ENCODE results near the gene MYH4. TPM values are rescaled to one million over a fixed set of nuclear protein-coding genes. Genes with fewer than 3 reads are reported as not detected.

The MYH4 gene
- total and polyA plus RNA-seq, 7 donors: 0.06 to 0.54 (median 0.24) TPM; not detected in 1

- H3K27me3 ChIP-seq (ENCODE audit: insufficient read depth in 3 of 3, low read length in 2 of 3): no peaks in the 10 kb centered on the region
- ATAC-seq (no peak), DNase-seq (no peak)
- intact Hi-C loops (cut with DNase I): no loop called here
- H3K4me1 ChIP-seq: no peaks in the 10 kb centered on the region
- H3K36me3 ChIP-seq (ENCODE audit: insufficient read depth in 1 of 2, low read depth in 1 of 2): no peaks in the 10 kb centered on the region
- H3K4me3 ChIP-seq: no peak overlapping the region
- TF ChIP-seq, protein P1, sequence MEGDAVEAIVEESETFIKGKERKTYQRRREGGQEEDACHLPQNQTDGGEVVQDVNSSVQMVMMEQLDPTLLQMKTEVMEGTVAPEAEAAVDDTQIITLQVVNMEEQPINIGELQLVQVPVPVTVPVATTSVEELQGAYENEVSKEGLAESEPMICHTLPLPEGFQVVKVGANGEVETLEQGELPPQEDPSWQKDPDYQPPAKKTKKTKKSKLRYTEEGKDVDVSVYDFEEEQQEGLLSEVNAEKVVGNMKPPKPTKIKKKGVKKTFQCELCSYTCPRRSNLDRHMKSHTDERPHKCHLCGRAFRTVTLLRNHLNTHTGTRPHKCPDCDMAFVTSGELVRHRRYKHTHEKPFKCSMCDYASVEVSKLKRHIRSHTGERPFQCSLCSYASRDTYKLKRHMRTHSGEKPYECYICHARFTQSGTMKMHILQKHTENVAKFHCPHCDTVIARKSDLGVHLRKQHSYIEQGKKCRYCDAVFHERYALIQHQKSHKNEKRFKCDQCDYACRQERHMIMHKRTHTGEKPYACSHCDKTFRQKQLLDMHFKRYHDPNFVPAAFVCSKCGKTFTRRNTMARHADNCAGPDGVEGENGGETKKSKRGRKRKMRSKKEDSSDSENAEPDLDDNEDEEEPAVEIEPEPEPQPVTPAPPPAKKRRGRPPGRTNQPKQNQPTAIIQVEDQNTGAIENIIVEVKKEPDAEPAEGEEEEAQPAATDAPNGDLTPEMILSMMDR (IDR thresholded peaks at IDR 0.05): no peak
- H3K27ac ChIP-seq: no peak overlapping the region
- H3K9me3 ChIP-seq: no peaks in the 10 kb centered on the region
Measured at GRCh38 chr17:10403589-10403988, 65.8 kb downstream of the MYH4 start.

GRCh38 chr17:10398352-10398751 is 71.0 kb downstream of the MYH4 start:
- Histone ChIP-seq H3K27ac (no peak overlapping the region), H3K4me3 (no peak overlapping the region), H3K9me3 (no peaks in the 10 kb centered on the region), H3K27me3 (ENCODE audit: insufficient read depth in 3 of 3, low read length in 2 of 3) (no peaks in the 10 kb centered on the region), H3K4me1 (no peaks in the 10 kb centered on the region), H3K36me3 (ENCODE audit: insufficient read depth in 1 of 2, low read depth in 1 of 2) (no peaks in the 10 kb centered on the region)
- DNase-seq: no peak
- intact Hi-C loops (cut with DNase I): loop anchor here in 1 of 2 donors (10.0 kb wide), 1 partner anchor 76 kb away; no protein-coding TSS in a partner anchor
- WGBS, 3 donors: 89 to 94% (median 91%) methylated on average over 9 of the region's 9 CpGs
- no peak for ATAC-seq
- TF ChIP-seq, protein P1 (IDR thresholded peaks at IDR 0.05): no peak

GRCh38 chr17:10396524-10397163 is 72.7 kb downstream of the MYH4 start:
- intact Hi-C loops (cut with DNase I): loop anchor here in 1 of 2 donors (10.0 kb wide), 1 partner anchor 78 kb away; no protein-coding TSS in a partner anchor
- TF ChIP-seq, protein P1 (IDR thresholded peaks at IDR 0.05): no peak
- ATAC-seq (no peak), DNase-seq (no peak)
- Histone ChIP-seq H3K27me3 (ENCODE audit: insufficient read depth in 3 of 3, low read length in 2 of 3) (no peaks in the 10 kb centered on the region), H3K9me3 (no peaks in the 10 kb centered on the region), H3K4me3 (no peak overlapping the region), H3K4me1 (no peaks in the 10 kb centered on the region), H3K36me3 (ENCODE audit: insufficient read depth in 1 of 2, low read depth in 1 of 2) (no peaks in the 10 kb centered on the region), H3K27ac (no peak overlapping the region)
- 80 to 84% (median 82%) methylated on average over 14 of the region's 14 CpGs for WGBS, 3 donors

GRCh38 chr17:10394201-10394887 is 75.0 kb downstream of the MYH4 start:
- no peak for ATAC-seq
- Histone ChIP-seq H3K36me3 (ENCODE audit: insufficient read depth in 1 of 2, low read depth in 1 of 2) (no peaks in the 10 kb centered on the region), H3K9me3 (no peaks in the 10 kb centered on the region), H3K4me1 (no peaks in the 10 kb centered on the region), H3K27ac (no peak overlapping the region), H3K27me3 (ENCODE audit: insufficient read depth in 3 of 3, low read length in 2 of 3) (no peaks in the 10 kb centered on the region), H3K4me3 (no peak overlapping the region)
- TF ChIP-seq, protein P1 (IDR thresholded peaks at IDR 0.05): no peak
- no peak for DNase-seq
- intact Hi-C loops (cut with DNase I): loop anchor here in 1 of 2 donors (10.0 kb wide), 1 partner anchor 80 kb away; no protein-coding TSS in a partner anchor
- WGBS, 3 donors: 79 to 84% (median 81%) methylated on average over 6 of the region's 6 CpGs

Other genes with a start within 250 kb of the MYH4 start
- gene MYH13, start 96.6 kb downstream of the MYH4 start, total RNA-seq: under 1 TPM; 0.07 to 0.11 (median 0.08) TPM
- under 1 TPM; 0.01 to 0.04 (median 0.03) TPM for gene MYH13, start 96.6 kb downstream of the MYH4 start, polyA plus RNA-seq
- gene MYH8, start 47.6 kb downstream of the MYH4 start, total RNA-seq: 10 to 100 TPM in 1 of 4 donors, 1 to 10 TPM in 2, under 1 TPM in 1; 0.32 to 17.3 (median 5.1) TPM
- under 1 TPM; 0.21 to 0.34 (median 0.33) TPM for gene MYH8, start 47.6 kb downstream of the MYH4 start, polyA plus RNA-seq
- 1,000 to 10,000 TPM in 2 of 4 donors, 100 to 1,000 TPM in 2; 166 to 3,329 (median 1,836) TPM for gene MYH1, start 49.0 kb upstream of the MYH4 start, total RNA-seq
- gene MYH1, start 49.0 kb upstream of the MYH4 start, polyA plus RNA-seq: 1,000 to 10,000 TPM in 2 of 3 donors, 10 to 100 TPM in 1; 61.5 to 1,446 (median 1,180) TPM
- over 10,000 TPM in 1 of 4 donors, 1,000 to 10,000 TPM in 3; 1,903 to 20,190 (median 5,841) TPM for gene MYH2, start 80.1 kb upstream of the MYH4 start, total RNA-seq
- 100 to 1,000 TPM; 263 to 809 (median 306) TPM for gene MYH2, start 80.1 kb upstream of the MYH4 start, polyA plus RNA-seq
- gene MYH3, start 187.8 kb upstream of the MYH4 start, total RNA-seq: 100 to 1,000 TPM in 1 of 4 donors, 10 to 100 TPM in 1, 1 to 10 TPM in 2; 5.8 to 261 (median 34.6) TPM
- gene MYH3, start 187.8 kb upstream of the MYH4 start, polyA plus RNA-seq: 1 to 10 TPM; 1.9 to 5.4 (median 2.1) TPM
- 10 to 100 TPM; 25.9 to 36.1 (median 27.5) TPM for gene SCO1, start 228.0 kb upstream of the MYH4 start, total RNA-seq
- gene SCO1, start 228.0 kb upstream of the MYH4 start, polyA plus RNA-seq: 10 to 100 TPM; 17.5 to 38.9 (median 28.6) TPM
- gene ADPRM, start 228.0 kb upstream of the MYH4 start, total RNA-seq: 10 to 100 TPM in 2 of 4 donors, 1 to 10 TPM in 2; 8.9 to 15.8 (median 10.6) TPM
- gene ADPRM, start 228.0 kb upstream of the MYH4 start, polyA plus RNA-seq: 10 to 100 TPM; 10.6 to 14.6 (median 13.7) TPM

All from psoas muscle (tissue), 8 donors.